HL-60 (cell line): ENCODE results near the gene WNT16.

Source experiments
- DNase-seq, 2 experiments: peaks; one replicate each; pipeline ENCODE4 v3.0.0-alpha.2; 2010 to 2020; ENCODE audit warnings: low read depth in 1 of 2, low spot score in 1 of 2
- H3K27ac ChIP-seq: fragments of 250-450 bp; sonication (Bioruptor Pico); replicated peaks from 2 replicates; pipeline ENCODE4 v1.5.1; 2020; ENCODE audit warnings: mild to moderate bottlenecking, moderate library complexity
- H3K27me3 ChIP-seq: fragments of 250-450 bp; sonication (Bioruptor Pico); 2 replicates; pipeline ENCODE4 v1.5.1; 2021; ENCODE audit warnings: mild to moderate bottlenecking, moderate library complexity; ENCODE audit not compliant: insufficient read depth, poor library complexity, severe bottlenecking
- H3K4me3 ChIP-seq: replicated peaks from 2 replicates; pipeline ENCODE4 v1.5.1; 2011; ENCODE audit warnings: mild to moderate bottlenecking, control low read depth, low read length; ENCODE audit not compliant: insufficient read depth
- GABPA ChIP-seq: IDR thresholded peaks from 2 replicates; pipeline ENCODE4 v1.6.1; 2012; ENCODE audit warnings: low read depth
- POLR2AphosphoS5 ChIP-seq: IDR thresholded peaks from 2 replicates; pipeline ENCODE4 v1.6.1; 2012; ENCODE audit warnings: low read depth
- SPI1 ChIP-seq: IDR thresholded peaks from 2 replicates; pipeline ENCODE4 v1.6.1; 2012; ENCODE audit warnings: low read depth, mild to moderate bottlenecking, borderline replicate concordance
- TF ChIP-seq, protein P1 (sequence below): IDR thresholded peaks from one replicate; pipeline ENCODE4 v1.5.1; 2011; ENCODE audit warnings: low read length, control low read depth, inconsistent platforms; ENCODE audit not compliant: insufficient read depth
- TF ChIP-seq, protein P2 (sequence below): IDR thresholded peaks from 2 replicates; pipeline ENCODE4 v1.6.1; 2012; ENCODE audit warnings: low read depth; ENCODE audit not compliant: insufficient replicate concordance

The WNT16 gene

DNA sequence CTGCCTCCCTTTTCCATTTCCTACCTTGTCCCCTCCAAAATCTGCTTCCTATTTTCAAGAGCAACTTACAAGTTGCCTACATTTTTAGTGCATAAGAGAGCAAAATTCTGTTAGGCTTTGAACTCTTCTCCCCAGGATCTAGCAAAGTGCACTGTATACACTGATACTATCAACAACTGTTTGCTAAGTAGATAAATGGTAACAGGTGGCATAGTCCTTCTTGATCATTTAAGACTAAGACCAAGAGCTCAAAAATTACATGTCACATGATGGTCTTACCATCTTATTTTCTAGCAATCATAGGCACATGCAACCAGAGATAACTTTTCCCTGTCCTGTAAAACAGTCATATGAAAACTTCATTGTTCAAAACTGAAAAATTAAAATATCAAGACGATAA lies 51.1 kb downstream of the WNT16 start:
- DNase-seq, result no peak
- no peaks in the 10 kb centered on the region for H3K27me3 ChIP-seq
- H3K27ac ChIP-seq, result no peak overlapping the region
- no peak overlapping the region for H3K4me3 ChIP-seq
- no peak for TF ChIP-seq POLR2AphosphoS5
- TF ChIP-seq, protein P1, sequence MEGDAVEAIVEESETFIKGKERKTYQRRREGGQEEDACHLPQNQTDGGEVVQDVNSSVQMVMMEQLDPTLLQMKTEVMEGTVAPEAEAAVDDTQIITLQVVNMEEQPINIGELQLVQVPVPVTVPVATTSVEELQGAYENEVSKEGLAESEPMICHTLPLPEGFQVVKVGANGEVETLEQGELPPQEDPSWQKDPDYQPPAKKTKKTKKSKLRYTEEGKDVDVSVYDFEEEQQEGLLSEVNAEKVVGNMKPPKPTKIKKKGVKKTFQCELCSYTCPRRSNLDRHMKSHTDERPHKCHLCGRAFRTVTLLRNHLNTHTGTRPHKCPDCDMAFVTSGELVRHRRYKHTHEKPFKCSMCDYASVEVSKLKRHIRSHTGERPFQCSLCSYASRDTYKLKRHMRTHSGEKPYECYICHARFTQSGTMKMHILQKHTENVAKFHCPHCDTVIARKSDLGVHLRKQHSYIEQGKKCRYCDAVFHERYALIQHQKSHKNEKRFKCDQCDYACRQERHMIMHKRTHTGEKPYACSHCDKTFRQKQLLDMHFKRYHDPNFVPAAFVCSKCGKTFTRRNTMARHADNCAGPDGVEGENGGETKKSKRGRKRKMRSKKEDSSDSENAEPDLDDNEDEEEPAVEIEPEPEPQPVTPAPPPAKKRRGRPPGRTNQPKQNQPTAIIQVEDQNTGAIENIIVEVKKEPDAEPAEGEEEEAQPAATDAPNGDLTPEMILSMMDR, result no peak
- TF ChIP-seq SPI1, result no peak
- TF ChIP-seq GABPA, result no peak
- TF ChIP-seq, protein P2, sequence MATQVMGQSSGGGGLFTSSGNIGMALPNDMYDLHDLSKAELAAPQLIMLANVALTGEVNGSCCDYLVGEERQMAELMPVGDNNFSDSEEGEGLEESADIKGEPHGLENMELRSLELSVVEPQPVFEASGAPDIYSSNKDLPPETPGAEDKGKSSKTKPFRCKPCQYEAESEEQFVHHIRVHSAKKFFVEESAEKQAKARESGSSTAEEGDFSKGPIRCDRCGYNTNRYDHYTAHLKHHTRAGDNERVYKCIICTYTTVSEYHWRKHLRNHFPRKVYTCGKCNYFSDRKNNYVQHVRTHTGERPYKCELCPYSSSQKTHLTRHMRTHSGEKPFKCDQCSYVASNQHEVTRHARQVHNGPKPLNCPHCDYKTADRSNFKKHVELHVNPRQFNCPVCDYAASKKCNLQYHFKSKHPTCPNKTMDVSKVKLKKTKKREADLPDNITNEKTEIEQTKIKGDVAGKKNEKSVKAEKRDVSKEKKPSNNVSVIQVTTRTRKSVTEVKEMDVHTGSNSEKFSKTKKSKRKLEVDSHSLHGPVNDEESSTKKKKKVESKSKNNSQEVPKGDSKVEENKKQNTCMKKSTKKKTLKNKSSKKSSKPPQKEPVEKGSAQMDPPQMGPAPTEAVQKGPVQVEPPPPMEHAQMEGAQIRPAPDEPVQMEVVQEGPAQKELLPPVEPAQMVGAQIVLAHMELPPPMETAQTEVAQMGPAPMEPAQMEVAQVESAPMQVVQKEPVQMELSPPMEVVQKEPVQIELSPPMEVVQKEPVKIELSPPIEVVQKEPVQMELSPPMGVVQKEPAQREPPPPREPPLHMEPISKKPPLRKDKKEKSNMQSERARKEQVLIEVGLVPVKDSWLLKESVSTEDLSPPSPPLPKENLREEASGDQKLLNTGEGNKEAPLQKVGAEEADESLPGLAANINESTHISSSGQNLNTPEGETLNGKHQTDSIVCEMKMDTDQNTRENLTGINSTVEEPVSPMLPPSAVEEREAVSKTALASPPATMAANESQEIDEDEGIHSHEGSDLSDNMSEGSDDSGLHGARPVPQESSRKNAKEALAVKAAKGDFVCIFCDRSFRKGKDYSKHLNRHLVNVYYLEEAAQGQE, result no peak

DNA sequence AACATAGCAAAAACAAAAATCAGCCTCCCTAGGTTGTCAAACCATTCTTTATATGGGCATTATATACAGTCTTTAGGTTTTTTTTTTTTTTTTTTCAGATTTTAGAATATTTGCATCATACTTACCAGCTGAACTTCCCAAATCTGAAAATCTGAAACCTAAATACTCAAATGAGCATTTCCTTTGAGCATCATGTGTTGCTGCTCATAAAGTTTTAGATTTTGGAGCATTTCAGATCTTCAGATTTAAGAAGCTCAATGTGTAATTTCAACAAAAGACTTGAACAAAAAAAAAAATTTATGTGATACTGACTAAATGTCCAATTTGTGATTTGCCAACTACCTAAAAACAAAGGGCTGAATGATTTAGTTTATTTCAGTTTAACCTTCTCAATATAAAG lies 53.7 kb downstream of the WNT16 start:
- no peak for DNase-seq
- TF ChIP-seq, protein P1, result no peak
- TF ChIP-seq SPI1 (no peak), POLR2AphosphoS5 (no peak), GABPA (no peak)
- TF ChIP-seq, protein P2, result no peak
- H3K27ac ChIP-seq, result no peak overlapping the region
- no peaks in the 10 kb centered on the region for H3K27me3 ChIP-seq
- no peak overlapping the region for H3K4me3 ChIP-seq

DNA sequence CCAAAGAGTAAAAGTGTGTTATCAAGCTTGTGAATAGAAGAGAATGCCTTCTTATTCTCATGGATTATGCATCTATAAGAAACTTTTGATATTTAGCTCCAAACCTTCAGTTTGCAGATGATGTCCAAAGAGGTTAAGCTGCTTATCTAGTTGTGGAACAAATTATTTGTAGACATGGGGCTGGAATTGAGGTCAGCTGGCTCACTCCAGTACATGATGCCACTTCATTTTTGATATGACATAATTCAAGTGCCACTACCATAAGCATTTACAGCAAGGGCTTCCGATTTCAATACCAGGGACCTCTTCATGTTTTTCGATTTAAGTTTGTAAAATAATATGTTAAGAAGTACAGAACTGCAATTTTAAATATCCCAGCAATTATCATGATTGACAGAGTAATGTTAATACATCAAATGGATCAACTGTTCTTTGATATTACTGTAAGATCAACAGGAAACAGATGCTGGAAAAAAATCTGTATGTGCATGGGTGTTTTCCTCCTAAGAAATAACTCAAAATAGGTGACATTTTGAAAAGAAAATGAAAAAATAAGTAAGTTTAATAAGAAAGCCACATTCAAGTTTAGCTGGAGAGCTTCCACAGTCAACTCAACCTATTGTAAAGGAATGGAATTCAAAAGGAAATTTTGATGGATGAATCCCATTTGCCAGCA lies 54.6 kb downstream of the WNT16 start:
- H3K4me3 ChIP-seq, result no peak overlapping the region
- H3K27me3 ChIP-seq, result no peaks in the 10 kb centered on the region
- no peak overlapping the region for H3K27ac ChIP-seq
- DNase-seq, result no peak
- TF ChIP-seq GABPA (no peak), POLR2AphosphoS5 (no peak), SPI1 (no peak)
- TF ChIP-seq, protein P1, result no peak
- TF ChIP-seq, protein P2, result no peak
